Measurements from ENCODE around the gene IL21R. TPM values are rescaled to one million over a fixed set of nuclear protein-coding genes. Genes with fewer than 3 reads are reported as not detected.

IL21R gene
- total and polyA plus RNA-seq, 9 of the 15 experiments (the other 6 are each of a cell fraction or from before 2014, with no cell fraction given) = 0.04 to 0.34 (median 0.18) TPM; not detected in 1

- no peak for TF ChIP-seq CEBPZ (IDR thresholded peaks at IDR 0.05; ENCODE audit: borderline replicate concordance, low read depth, low read length)
- no peak for TF ChIP-seq CTBP1 (IDR thresholded peaks at IDR 0.05; ENCODE audit: borderline replicate concordance)
- TF ChIP-seq RBM15 (IDR thresholded peaks at IDR 0.05; ENCODE audit: insufficient read depth, low read length) = no peak
- no peak for TF ChIP-seq ZNF398 (CRISPR knock-in tag; IDR thresholded peaks at IDR 0.05)
- no peak for TF ChIP-seq ZNF174 (CRISPR knock-in tag; IDR thresholded peaks at IDR 0.05)
- TF ChIP-seq OTX1 (CRISPR knock-in tag; IDR thresholded peaks at IDR 0.05) = no peak
- TF ChIP-seq GATAD2B (IDR thresholded peaks at IDR 0.05; ENCODE audit: borderline replicate concordance) = no peak
- TF ChIP-seq WHSC1 (IDR thresholded peaks at IDR 0.05; ENCODE audit: low read length) = no peak
- no peak for TF ChIP-seq HOXB6 (CRISPR knock-in tag; IDR thresholded peaks at IDR 0.05; ENCODE audit: borderline replicate concordance)
- TF ChIP-seq CTCFL (IDR thresholded peaks at IDR 0.05; ENCODE audit: borderline replicate concordance, insufficient read depth, low read depth, low read length, poor library complexity, severe bottlenecking) = no peak
Observed at GRCh38 chr16:27462846-27463682, 61.1 kb downstream of the IL21R start (continued).
